GM21367 (cell line): ENCODE measurements around the gene CASS4.
A peak's percentile ranks its signal among the peaks of the same experiment; 100 is the strongest.

Experiments used
- ATAC-seq: cut with Tn5 transposase; IDR thresholded peaks from one replicate; pipeline ENCODE4 v1.9.1; 2021; ENCODE audit not compliant: unreplicated experiment

CASS4 gene

GRCh38 chr20:56443654-56444540, 31.8 kb downstream of the CASS4 start:
- ATAC-seq, result no peak

- ATAC-seq, result no peak
Measured at GRCh38 chr20:56445130-56445529, 33.1 kb downstream of the CASS4 start.

DNA sequence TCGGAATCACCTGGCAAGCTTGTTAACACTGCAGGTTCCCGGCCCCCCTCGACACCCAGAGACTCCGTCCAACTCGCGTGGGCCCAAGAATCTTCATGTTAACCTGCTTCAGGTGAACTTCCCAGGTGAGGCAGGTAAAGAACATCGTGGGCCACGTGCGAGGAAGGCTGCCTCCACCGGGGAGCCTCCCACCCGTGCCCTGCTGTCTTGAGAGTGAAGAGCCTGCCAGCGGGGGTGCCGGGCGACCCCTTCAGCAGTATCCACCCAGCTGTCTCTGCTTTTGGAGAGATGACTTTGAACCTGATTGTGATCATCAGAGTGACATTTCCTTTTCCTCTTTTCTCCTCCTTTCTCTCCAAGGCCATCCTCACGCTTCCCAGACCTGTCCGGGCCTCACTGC, 33.5 kb downstream of the CASS4 start:
- no peak for ATAC-seq

DNA sequence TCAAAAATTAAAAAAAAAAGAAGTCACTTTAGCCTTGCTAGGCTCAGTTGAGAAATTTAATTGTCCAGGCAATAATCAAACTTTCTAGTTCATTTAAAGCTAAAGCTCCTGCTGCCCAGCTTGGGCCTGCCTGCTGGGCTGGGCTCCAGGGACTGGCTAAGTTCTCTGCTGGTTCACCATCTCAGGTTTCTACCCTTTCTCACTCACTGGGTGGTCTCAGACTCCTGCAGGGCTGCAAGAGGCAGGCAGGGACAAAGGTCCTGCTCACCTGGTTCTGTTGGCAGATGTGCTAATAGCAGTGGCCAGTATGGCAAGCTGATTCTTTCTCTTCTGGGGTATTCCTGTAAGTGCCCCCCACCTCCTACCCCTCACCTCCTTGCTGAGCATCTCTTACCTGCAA, 35.2 kb downstream of the CASS4 start:
- no peak for ATAC-seq

DNA sequence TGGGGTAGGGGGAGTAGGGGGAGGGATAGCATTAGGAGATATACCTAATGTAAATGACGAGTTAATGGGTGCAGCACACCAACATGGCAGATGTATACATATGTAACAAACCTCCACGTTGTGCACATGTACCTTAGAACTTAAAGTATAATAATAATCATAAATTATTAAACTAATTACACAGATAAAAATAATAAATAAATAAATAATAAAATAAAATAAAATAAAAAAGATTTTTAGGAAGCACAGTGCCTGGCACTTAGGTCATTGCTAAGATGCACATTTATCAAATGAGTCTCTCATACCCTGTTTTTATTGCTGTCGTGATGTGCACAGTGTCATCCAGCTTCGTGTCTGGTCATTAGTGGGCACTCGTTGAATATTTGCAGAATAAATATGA, 37.4 kb downstream of the CASS4 start:
- ATAC-seq, result no peak

GRCh38 chr20:56451056-56451765, 39.2 kb downstream of the CASS4 start:
- ATAC-seq, result no peak

DNA sequence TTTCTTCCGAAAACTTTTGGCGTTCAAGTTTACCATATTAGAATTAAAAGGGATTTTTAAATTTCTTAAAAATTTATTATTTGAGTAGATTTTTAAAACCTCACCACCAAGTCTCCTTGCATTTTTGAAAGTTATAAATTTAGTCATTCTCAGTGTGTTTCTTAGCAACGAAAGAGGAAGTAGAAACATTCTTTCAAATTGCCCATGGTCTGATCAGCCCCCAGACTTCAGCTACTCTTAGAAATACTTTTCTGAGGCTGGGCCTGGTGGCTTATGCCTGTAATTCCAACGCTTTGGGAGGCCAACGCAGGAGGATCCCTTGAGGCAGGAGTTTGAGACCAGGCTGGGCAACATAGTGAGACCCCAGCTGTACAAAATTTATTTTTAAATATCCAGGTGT, 41.3 kb downstream of the CASS4 start:
- no peak for ATAC-seq

- peak; percentile 70 for ATAC-seq
Measured at GRCh38 chr20:56454754-56455153, 42.7 kb downstream of the CASS4 start.

DNA sequence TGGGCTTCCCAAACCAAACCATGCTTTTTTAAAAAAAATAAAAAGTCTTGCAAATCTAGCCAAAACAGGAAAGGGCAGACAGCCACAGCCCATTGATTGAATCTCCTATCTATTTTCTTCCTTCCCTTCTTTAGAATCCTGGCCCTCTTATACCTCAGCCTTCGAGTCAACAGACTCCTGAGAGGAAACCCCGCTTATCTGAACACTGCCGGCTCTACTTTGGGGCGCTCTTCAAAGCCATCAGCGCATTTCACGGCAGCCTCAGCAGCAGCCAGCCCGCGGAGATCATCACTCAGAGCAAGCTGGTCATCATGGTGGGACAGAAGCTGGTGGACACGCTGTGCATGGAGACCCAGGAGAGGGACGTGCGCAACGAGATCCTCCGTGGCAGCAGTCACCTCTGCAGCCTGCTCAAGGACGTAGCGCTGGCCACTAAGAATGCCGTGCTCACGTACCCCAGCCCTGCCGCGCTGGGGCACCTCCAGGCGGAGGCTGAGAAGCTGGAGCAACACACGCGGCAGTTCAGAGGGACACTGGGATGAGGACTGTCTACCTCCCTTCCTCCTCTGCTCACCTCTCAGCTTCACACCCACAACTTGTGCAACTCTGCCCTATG, 46.3 kb downstream of the CASS4 start:
- ATAC-seq, result no peak

DNA sequence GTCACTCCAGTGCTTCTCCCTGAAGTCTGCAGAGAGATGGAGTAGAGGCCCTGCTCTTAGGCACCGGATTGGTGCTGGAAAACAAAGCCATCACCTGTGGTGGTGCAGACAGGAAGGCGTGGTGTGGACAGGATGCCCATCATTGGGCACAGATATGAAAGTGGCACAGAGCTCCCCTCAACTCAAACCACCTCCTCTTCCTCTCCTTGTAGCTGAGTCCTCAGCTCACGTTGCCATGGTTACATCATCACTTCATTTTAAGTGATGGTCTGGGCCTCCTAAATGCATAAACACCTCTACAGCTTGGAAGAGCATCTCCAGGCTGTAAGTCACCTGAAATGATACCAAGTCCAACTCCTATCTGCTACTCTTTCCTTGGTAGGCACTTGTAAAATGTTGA, 48.4 kb downstream of the CASS4 start:
- ATAC-seq, result no peak

DNA sequence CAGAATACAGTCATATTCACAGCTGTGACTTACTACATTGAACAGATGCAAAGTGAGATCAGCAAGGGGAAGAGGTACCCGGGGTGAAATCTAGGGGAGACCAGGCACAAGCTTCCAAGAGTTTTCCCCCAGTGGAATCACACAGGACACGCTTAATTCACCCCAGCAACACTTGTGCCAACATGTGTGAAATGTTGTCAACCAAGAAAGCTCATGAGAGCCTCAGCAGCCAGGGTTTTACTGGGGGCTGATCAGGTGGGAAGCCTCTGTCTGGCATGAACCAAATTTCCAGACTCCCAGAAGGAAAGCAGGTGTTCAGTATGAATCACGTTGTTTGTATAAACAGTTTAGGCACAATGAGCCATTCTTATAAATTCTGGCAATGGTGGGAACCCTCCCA, 49.5 kb downstream of the CASS4 start:
- ATAC-seq, result no peak

DNA sequence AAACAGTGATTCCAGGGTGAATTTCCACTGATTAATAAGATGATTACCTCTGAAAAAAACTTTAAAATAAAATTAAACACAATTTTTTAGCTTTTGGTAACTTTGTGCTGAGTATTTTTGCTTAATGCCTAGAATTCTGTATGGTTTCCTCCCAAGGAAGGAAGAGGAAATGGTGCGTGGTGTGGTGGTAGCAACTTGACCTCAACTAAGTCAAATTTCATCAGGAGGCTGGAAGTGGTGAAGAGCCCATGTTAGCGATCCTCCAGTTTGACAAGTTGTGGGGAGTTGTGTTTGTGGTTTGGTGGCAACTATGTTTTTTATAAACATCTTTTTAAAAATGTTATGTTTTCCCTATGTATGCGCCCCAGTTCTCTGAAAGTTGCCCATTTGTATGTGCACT, 51.4 kb downstream of the CASS4 start:
- no peak for ATAC-seq

DNA sequence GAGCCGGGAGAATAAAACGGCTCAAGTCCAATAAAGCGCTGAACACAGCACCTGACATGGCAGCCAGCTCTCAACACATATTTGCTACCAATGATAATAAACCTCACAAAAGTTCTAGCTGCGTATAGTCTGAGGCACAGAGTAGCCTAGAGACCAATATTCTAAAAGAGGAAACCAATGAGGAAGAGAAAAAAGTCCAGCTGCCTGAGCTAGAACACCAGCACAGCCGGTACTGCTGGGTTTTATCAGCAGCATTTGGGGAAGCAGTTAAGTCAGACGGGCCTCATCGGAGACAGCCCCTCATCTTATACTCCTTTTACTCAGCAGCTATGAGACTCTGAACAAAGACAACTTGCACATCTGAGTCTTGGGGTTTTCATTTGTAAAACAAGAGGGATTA, 53.9 kb downstream of the CASS4 start:
- ATAC-seq, result no peak

DNA sequence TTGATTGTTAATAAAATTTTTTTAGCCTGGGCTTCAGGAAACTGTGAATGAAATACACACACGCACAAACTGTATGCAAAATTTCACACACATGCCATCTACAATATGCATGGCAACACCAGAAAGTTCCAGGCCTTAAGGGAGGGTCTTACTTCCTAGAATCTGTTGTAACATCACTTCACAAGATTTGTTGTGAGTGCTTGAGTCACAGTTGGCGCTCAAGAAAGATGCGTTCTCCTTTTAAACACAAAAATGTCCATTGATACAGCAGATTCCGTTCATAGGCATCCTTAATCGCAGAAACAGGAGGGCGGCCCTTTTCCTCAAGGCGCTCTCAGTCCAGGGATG, 55.9 kb downstream of the CASS4 start:
- no peak for ATAC-seq

GRCh38 chr20:56468316-56469076, 56.4 kb downstream of the CASS4 start, which contains the start of gene RTF2:
Gene RTF2 (plus strand): TSS chr20:56468627. CDS start chr20:56468698, 71 bp downstream.
- ATAC-seq, result peak; percentile 97

GRCh38 chr20:56469077-56469449, 57.0 kb downstream of the CASS4 start:
- ATAC-seq, result no peak

DNA sequence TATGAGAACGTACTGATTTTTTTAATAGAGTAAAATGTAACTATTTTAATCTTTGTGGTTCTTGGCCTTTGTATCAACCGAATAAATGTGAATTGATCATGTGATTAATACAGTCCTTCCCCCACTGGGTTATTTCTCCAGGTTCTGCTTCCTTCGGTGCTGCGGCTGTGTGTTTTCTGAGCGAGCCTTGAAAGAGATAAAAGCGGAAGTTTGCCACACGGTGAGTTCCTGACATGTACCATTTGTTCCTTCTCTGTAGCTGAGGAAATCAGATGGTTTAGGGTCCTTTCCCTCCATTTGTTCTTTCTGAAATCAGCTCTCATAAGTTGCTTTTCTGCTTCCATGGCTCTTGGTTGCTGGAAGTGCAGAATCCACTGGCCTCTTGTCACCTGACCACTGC, 71.9 kb downstream of the CASS4 start:
- no peak for ATAC-seq

GRCh38 chr20:56487216-56487615, 75.2 kb downstream of the CASS4 start:
- no peak for ATAC-seq

- ATAC-seq, result no peak
Measured at GRCh38 chr20:56488566-56488965, 76.5 kb downstream of the CASS4 start.

- ATAC-seq, result no peak
Measured at GRCh38 chr20:56501116-56501515, 89.1 kb downstream of the CASS4 start.

GRCh38 chr20:56503916-56504315, 91.9 kb downstream of the CASS4 start:
- ATAC-seq, result no peak
